ENCODE data around the gene TFB2M. TPM values are rescaled to one million over a fixed set of nuclear protein-coding genes. Genes with fewer than 3 reads are reported as not detected.

TFB2M gene
- total and polyA plus RNA-seq, 9 donors, result 7.1 to 9.8 (median 9.0) TPM

DNA sequence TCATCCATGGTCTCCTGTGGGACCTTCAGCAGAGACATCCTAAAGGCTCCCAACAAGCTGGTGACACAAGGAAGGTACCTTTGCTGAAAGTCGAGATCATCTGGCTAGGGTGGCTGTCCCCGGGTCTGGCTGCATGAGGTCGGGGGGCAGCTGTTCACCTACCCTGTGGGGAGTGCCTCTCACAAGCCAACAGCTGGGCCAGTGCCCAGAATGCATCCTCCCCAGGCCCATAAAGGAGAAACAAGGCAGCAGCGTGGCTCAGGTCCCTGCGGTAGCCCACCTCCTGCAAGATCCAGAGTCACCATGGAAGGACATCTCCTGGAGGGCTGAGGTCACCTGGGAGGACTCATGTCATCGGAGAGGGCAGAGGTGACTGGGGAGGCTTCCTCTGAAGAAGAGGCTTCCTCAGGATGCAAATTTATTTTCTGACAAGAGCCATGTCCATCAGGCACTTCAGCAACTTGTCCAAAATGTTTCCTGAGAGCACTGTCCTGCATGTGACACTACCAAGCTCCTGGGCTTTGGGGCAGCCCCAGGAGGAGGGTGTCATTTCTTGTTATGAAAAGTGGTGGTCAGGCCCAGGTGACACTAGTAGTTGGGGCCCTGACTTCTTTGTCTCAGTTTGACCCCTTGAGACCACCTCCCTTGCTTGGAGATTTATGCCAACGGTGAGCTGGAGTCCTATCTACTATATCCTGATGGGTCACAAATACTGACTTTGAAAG lies 52.3 kb downstream of the TFB2M start:
- Histone ChIP-seq H3K36me3 (no peaks in the 10 kb centered on the region), H3K4me1 (ENCODE audit: insufficient read depth) (no peaks in the 10 kb centered on the region), H3K9me3 (no peaks in the 10 kb centered on the region), H3K27me3 (no peaks in the 10 kb centered on the region), H3K4me3 (no peak overlapping the region), H3K27ac (no peak overlapping the region)
- 89 to 97% (median 90%) methylated on average over 7 of the region's 7 CpGs for WGBS, 3 donors
- TF ChIP-seq, protein P1, sequence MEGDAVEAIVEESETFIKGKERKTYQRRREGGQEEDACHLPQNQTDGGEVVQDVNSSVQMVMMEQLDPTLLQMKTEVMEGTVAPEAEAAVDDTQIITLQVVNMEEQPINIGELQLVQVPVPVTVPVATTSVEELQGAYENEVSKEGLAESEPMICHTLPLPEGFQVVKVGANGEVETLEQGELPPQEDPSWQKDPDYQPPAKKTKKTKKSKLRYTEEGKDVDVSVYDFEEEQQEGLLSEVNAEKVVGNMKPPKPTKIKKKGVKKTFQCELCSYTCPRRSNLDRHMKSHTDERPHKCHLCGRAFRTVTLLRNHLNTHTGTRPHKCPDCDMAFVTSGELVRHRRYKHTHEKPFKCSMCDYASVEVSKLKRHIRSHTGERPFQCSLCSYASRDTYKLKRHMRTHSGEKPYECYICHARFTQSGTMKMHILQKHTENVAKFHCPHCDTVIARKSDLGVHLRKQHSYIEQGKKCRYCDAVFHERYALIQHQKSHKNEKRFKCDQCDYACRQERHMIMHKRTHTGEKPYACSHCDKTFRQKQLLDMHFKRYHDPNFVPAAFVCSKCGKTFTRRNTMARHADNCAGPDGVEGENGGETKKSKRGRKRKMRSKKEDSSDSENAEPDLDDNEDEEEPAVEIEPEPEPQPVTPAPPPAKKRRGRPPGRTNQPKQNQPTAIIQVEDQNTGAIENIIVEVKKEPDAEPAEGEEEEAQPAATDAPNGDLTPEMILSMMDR (IDR thresholded peaks at IDR 0.05), result no peak
- TF ChIP-seq POLR2A (IDR thresholded peaks at IDR 0.05), result no peak
- no peak for TF ChIP-seq EP300 (IDR thresholded peaks at IDR 0.05)
- no peak for DNase-seq
- intact Hi-C loops (cut with DNase I), result loop anchor here in 1 of 4 donors (10.0 kb wide), 1 partner anchor 181 kb away; no protein-coding TSS in a partner anchor

- Histone ChIP-seq H3K4me3 (no peak overlapping the region), H3K9me3 (no peaks in the 10 kb centered on the region)
- WGBS, 3 donors, result 79 to 95% (median 92%) methylated on average over 5 of the region's 5 CpGs
These were observed 53.0 kb downstream of the TFB2M start for GRCh38 chr1:246513041-246513440.

DNA sequence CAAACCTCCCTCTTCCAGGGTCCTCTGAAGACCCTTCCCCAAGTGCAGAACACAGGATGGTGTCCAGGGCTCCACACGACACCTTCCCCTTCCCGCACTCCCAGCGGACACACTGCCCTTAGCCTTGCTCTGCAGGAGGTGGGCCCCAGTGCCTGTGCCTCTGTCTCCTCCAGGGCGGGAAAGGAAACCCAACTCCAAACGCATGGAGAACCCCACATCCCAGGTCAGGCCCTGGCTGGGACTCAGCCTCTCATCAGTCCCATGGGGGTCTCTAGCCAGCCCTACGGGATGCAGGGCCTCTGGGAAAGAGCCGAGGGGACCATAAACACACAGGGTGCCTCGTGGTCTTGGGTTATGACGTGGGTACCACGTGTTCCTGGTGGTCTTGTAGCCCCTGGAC lies 53.4 kb downstream of the TFB2M start:
- TF ChIP-seq, protein P1 (IDR thresholded peaks at IDR 0.05), result no peak
- TF ChIP-seq POLR2A (IDR thresholded peaks at IDR 0.05) (no peak), EP300 (IDR thresholded peaks at IDR 0.05) (no peak)
- H3K4me1 ChIP-seq (ENCODE audit: insufficient read depth), result peaks cover 2% of the 10 kb centered on the region
- no peaks in the 10 kb centered on the region for H3K9me3 ChIP-seq
- H3K27me3 ChIP-seq, result no peaks in the 10 kb centered on the region
- no peaks in the 10 kb centered on the region for H3K36me3 ChIP-seq
- no peak overlapping the region for H3K4me3 ChIP-seq
- intact Hi-C loops (cut with DNase I), result loop anchor here in 1 of 4 donors (10.0 kb wide), 1 partner anchor 182 kb away; no protein-coding TSS in a partner anchor
- DNase-seq, result no peak
- 89 to 91% (median 89%) methylated on average over 10 of the region's 10 CpGs for WGBS, 3 donors
- no peak overlapping the region for H3K27ac ChIP-seq

More at GRCh38 chr1:246513041-246513440, 53.0 kb downstream of the TFB2M start:
- Histone ChIP-seq H3K36me3 (no peaks in the 10 kb centered on the region), H3K4me1 (ENCODE audit: insufficient read depth) (no peaks in the 10 kb centered on the region), H3K27ac (no peak overlapping the region), H3K27me3 (no peaks in the 10 kb centered on the region)
- no peak for DNase-seq
- no peak for TF ChIP-seq POLR2A (IDR thresholded peaks at IDR 0.05)
- TF ChIP-seq, protein P1 (IDR thresholded peaks at IDR 0.05), result no peak
- TF ChIP-seq EP300 (IDR thresholded peaks at IDR 0.05), result no peak
- intact Hi-C loops (cut with DNase I), result loop anchor here in 1 of 4 donors (10.0 kb wide), 1 partner anchor 182 kb away; no protein-coding TSS in a partner anchor

GRCh38 chr1:246512230-246512629 lies 53.8 kb downstream of the TFB2M start:
- WGBS, 3 donors, result 88 to 96% (median 94%) methylated on average over 7 of the region's 7 CpGs

More at GRCh38 chr1:246512230-246512629, 53.8 kb downstream of the TFB2M start:
- Histone ChIP-seq H3K4me3 (no peak overlapping the region), H3K9me3 (no peaks in the 10 kb centered on the region), H3K4me1 (ENCODE audit: insufficient read depth) (peaks cover 2% of the 10 kb centered on the region), H3K27me3 (no peaks in the 10 kb centered on the region), H3K36me3 (no peaks in the 10 kb centered on the region), H3K27ac (no peak overlapping the region)
- DNase-seq, result no peak
- intact Hi-C loops (cut with DNase I), result loop anchor here in 1 of 4 donors (10.0 kb wide), 1 partner anchor 183 kb away; no protein-coding TSS in a partner anchor
- TF ChIP-seq POLR2A (IDR thresholded peaks at IDR 0.05) (no peak), EP300 (IDR thresholded peaks at IDR 0.05) (no peak)
- TF ChIP-seq, protein P1 (IDR thresholded peaks at IDR 0.05), result no peak
